ENCODE measurements around the gene CCDC14. TPM values are rescaled to one million over a fixed set of nuclear protein-coding genes. Genes with fewer than 3 reads are reported as not detected.
A peak's percentile ranks its signal among the peaks of the same experiment; 100 is the strongest.

CCDC14 gene
- total RNA-seq, 1 experiment from 2014 or later, result 62.5 TPM

DNA sequence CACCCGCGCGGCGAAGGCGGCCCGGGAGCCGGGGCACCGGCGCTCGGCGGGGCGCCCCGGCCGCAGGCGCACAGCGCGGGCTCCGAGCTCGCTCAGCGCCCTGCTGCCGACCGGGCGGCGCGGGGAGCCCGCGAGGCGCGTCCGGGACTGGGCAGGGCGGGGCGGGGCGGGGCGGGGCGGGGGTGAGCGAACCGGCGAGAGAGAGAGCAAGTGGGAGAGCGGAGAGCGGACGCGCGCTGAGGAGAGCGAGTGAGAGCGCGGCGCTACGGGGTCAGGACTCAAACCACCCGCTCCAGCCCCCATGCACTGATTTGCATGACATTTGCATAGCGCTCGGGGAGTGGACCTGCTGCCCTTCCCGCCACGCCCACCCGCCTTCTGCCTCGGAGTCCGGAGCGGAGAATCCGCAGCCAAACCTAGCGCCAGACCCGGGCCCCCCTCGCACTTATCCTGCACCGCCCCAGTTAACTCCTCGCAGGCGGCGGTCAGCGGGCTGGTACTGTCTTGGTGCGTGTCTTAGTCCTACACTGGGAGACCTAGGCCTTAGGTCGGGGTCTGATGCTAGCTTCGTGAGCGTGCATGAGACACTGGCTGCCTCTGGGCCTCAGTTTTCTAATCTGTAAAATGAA is 76.7 kb downstream of the CCDC14 start, which contains the start of gene MYLK:
TSS of gene MYLK (minus strand) at position 130 of the 629 bp plus-strand sequence. CDS start 90,491 bp downstream, outside the sequence.
- H2BK12ac ChIP-seq (ENCODE audit: insufficient read length, low read depth, low read length), result no peak within 1 kb of the TSS

More for the DNA sequence above, 76.7 kb downstream of the CCDC14 start, which contains the start of gene MYLK:
- Histone ChIP-seq H4K91ac (ENCODE audit: insufficient read length, low read depth, low read length) (no peak within 1 kb of the TSS), H3T11ph (ENCODE audit: low read length) (no peak within 1 kb of the TSS), H3K4me2 (ENCODE audit: insufficient read depth, insufficient read length, low read length) (peak within 1 kb of the TSS; percentile 65), H3K9ac (ENCODE audit: extremely low read depth, insufficient read length, low read length) (peak within 1 kb of the TSS; percentile 39), H2BK120ac (ENCODE audit: low read depth, low read length, poor library complexity, severe bottlenecking) (no peak within 1 kb of the TSS), H2AFZ (ENCODE audit: low read length) (no peak within 1 kb of the TSS), H3K9me3 (ENCODE audit: control insufficient read depth, low read depth, low read length) (no peaks in the 10 kb centered on the region), H3K23me2 (ENCODE audit: insufficient read length, low read depth, low read length, poor library complexity, severe bottlenecking) (peaks cover 13% of the 10 kb centered on the region), H3K27me3 (ENCODE audit: insufficient read depth, low read length) (peaks cover 4% of the 10 kb centered on the region; the same call in 1 of the 2 replicates), H3K56ac (ENCODE audit: insufficient read length, low read depth, low read length) (no peak within 1 kb of the TSS), H4K5ac (ENCODE audit: insufficient read length, low read depth, low read length) (no peak within 1 kb of the TSS), H2BK20ac (ENCODE audit: low read depth, low read length, poor library complexity, severe bottlenecking) (no peak within 1 kb of the TSS), H3K14ac (ENCODE audit: insufficient read depth, low read length) (peak within 1 kb of the TSS; percentile 87), H3K4ac (ENCODE audit: low read depth, low read length) (no peak within 1 kb of the TSS), H3K18ac (ENCODE audit: insufficient read length, low read depth, low read length) (peak within 1 kb of the TSS; percentile 62), H2BK5ac (ENCODE audit: insufficient read length, low read length) (no peak within 1 kb of the TSS), H4K8ac (replicated peaks; ENCODE audit: insufficient read length, low read depth, low read length) (no peak within 1 kb of the TSS), H2BK15ac (ENCODE audit: low read depth, low read length) (no peak within 1 kb of the TSS), H2AK5ac (ENCODE audit: insufficient read length, low read length) (no peak within 1 kb of the TSS), H3K79me1 (ENCODE audit: insufficient read depth, low read depth, low read length, poor library complexity, severe bottlenecking) (no peaks in the 10 kb centered on the region), H3K4me1 (ENCODE audit: insufficient read depth, low read length) (no peaks in the 10 kb centered on the region), H3K23ac (ENCODE audit: insufficient read length, low read depth, low read length) (no peak within 1 kb of the TSS), H3K27ac (ENCODE audit: insufficient read length, low read depth, low read length) (no peak within 1 kb of the TSS), H3K79me2 (ENCODE audit: insufficient read depth, low read length) (no peaks in the 10 kb centered on the region), H4K20me1 (ENCODE audit: control insufficient read depth, insufficient read depth, insufficient read length) (no peaks in the 10 kb centered on the region)
- Mint-ChIP-seq H3K9me3 (peaks cover 9 to 20% of the 10 kb centered on the region in 2 experiments), H3K27ac (peak within 1 kb of the TSS in 2 of 3 experiments; percentile 55 to 87; a peak in 4 of 7 replicates), H3K4me1 (peaks cover 21 to 26% of the 10 kb centered on the region in 2 experiments), H3K27me3 (ENCODE audit: low read depth) (peaks cover 32% of the 10 kb centered on the region), H3K4me3 (peak within 1 kb of the TSS; percentile 74 to 89), H3K36me3 (ENCODE audit: insufficient read depth in 1 of 3, low read depth in 3 of 3) (peaks cover 0 to 15% (median 2%) of the 10 kb centered on the region in 3 experiments; a peak in 4 of 7 replicates)
- TF ChIP-seq, protein P1, sequence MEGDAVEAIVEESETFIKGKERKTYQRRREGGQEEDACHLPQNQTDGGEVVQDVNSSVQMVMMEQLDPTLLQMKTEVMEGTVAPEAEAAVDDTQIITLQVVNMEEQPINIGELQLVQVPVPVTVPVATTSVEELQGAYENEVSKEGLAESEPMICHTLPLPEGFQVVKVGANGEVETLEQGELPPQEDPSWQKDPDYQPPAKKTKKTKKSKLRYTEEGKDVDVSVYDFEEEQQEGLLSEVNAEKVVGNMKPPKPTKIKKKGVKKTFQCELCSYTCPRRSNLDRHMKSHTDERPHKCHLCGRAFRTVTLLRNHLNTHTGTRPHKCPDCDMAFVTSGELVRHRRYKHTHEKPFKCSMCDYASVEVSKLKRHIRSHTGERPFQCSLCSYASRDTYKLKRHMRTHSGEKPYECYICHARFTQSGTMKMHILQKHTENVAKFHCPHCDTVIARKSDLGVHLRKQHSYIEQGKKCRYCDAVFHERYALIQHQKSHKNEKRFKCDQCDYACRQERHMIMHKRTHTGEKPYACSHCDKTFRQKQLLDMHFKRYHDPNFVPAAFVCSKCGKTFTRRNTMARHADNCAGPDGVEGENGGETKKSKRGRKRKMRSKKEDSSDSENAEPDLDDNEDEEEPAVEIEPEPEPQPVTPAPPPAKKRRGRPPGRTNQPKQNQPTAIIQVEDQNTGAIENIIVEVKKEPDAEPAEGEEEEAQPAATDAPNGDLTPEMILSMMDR (conservative IDR thresholded peaks at IDR 0.05), result no peak
- WGBS (ENCODE audit: extremely low coverage, insufficient read length, low lambda C conversion rate), result no CpG with 5 or more reads among the region's 70 CpGs
- peak; percentile 98 for DNase-seq

Measured in H9 (cell line).